ENCODE measurements around the gene RNF181. TPM values are rescaled to one million over a fixed set of nuclear protein-coding genes. Genes with fewer than 3 reads are reported as not detected.
A peak's percentile ranks its signal among the peaks of the same experiment; 100 is the strongest.

Gene RNF181
- total and polyA plus RNA-seq, 2 of the 13 experiments (the other 11 are each of a cell fraction or from before 2014, with no cell fraction given) = 224 to 578 TPM

GRCh38 chr2:85589982-85590791, 5.4 kb upstream of the RNF181 start (continued):
- TF ChIP-seq ZNF800 (CRISPR knock-in tag; IDR thresholded peaks at IDR 0.05) (0 out of 2 replicates have a peak, but pooled peaks have one; percentile 10), TBL1XR1 (IDR thresholded peaks at IDR 0.05; ENCODE audit: borderline replicate concordance, low read length, partially characterized antibody) (no peak), ZNF10 (CRISPR knock-in tag; IDR thresholded peaks at IDR 0.05; ENCODE audit: borderline replicate concordance, low read depth) (no peak), ZNF547 (CRISPR knock-in tag; IDR thresholded peaks at IDR 0.05) (peak; percentile 54; the same call in 1 of the 2 replicates), DRAP1 (CRISPR knock-in tag; IDR thresholded peaks at IDR 0.05) (peak; percentile 69), U2AF1 (optimal IDR thresholded peaks at IDR 0.05; ENCODE audit: low read depth, low read length) (no peak), ZNF180 (CRISPR knock-in tag; IDR thresholded peaks at IDR 0.05; ENCODE audit: borderline replicate concordance, low read depth) (no peak), ZC3H4 (CRISPR knock-in tag; IDR thresholded peaks at IDR 0.05; ENCODE audit: borderline replicate concordance) (no peak), ZNF160 (CRISPR knock-in tag; IDR thresholded peaks at IDR 0.05) (no peak), ZNF598 (CRISPR knock-in tag; IDR thresholded peaks at IDR 0.05; ENCODE audit: borderline replicate concordance) (0 out of 2 replicates have a peak, but pooled peaks have one; percentile 67), LCORL (IDR thresholded peaks at IDR 0.05) (no peak), LCORL (CRISPR knock-in tag; IDR thresholded peaks at IDR 0.05) (peak; percentile 60; the same call in 1 of the 2 replicates), FOXA1 (IDR thresholded peaks at IDR 0.05) (peak; percentile 72), FOXA1 (CRISPR knock-in tag; IDR thresholded peaks at IDR 0.05) (peak; percentile 83), ZNF510 (CRISPR knock-in tag; IDR thresholded peaks at IDR 0.05; ENCODE audit: low read depth) (0 out of 2 replicates have a peak, but pooled peaks have one; percentile 45), PRPF4 (IDR thresholded peaks at IDR 0.05; ENCODE audit: low read depth, low read length, poor library complexity, severe bottlenecking) (no peak), ZMAT3 (CRISPR knock-in tag; conservative IDR thresholded peaks at IDR 0.05) (0 out of 2 replicates have a peak, but pooled peaks have one; percentile 70), ZNF891 (CRISPR knock-in tag; IDR thresholded peaks at IDR 0.05) (no peak), ZBTB38 (CRISPR knock-in tag; IDR thresholded peaks at IDR 0.05) (peak; percentile 29; the same call in 1 of the 2 replicates)
- TF ChIP-seq, protein P1, sequence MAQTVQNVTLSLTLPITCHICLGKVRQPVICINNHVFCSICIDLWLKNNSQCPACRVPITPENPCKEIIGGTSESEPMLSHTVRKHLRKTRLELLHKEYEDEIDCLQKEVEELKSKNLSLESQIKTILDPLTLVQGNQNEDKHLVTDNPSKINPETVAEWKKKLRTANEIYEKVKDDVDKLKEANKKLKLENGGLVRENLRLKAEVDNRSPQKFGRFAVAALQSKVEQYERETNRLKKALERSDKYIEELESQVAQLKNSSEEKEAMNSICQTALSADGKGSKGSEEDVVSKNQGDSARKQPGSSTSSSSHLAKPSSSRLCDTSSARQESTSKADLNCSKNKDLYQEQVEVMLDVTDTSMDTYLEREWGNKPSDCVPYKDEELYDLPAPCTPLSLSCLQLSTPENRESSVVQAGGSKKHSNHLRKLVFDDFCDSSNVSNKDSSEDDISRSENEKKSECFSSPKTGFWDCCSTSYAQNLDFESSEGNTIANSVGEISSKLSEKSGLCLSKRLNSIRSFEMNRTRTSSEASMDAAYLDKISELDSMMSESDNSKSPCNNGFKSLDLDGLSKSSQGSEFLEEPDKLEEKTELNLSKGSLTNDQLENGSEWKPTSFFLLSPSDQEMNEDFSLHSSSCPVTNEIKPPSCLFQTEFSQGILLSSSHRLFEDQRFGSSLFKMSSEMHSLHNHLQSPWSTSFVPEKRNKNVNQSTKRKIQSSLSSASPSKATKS (CRISPR knock-in tag; IDR thresholded peaks at IDR 0.05) = no peak
- TF ChIP-seq, protein P2, sequence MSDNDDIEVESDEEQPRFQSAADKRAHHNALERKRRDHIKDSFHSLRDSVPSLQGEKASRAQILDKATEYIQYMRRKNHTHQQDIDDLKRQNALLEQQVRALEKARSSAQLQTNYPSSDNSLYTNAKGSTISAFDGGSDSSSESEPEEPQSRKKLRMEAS (IDR thresholded peaks at IDR 0.05) = peak; percentile 60; the same call in 1 of the 2 replicates
- TF ChIP-seq, protein P3, sequence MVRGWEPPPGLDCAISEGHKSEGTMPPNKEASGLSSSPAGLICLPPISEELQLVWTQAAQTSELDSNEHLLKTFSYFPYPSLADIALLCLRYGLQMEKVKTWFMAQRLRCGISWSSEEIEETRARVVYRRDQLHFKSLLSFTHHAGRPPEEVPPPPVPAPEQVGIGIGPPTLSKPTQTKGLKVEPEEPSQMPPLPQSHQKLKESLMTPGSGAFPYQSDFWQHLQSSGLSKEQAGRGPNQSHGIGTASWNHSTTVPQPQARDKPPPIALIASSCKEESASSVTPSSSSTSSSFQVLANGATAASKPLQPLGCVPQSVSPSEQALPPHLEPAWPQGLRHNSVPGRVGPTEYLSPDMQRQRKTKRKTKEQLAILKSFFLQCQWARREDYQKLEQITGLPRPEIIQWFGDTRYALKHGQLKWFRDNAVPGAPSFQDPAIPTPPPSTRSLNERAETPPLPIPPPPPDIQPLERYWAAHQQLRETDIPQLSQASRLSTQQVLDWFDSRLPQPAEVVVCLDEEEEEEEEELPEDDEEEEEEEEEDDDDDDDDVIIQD (CRISPR knock-in tag; IDR thresholded peaks at IDR 0.05; ENCODE audit: low read depth) = peak; percentile 83
